Caco-2 (cell line): Measurements from ENCODE around the gene FCRL1. TPM values are rescaled to one million over a fixed set of nuclear protein-coding genes. Genes with fewer than 3 reads are reported as not detected.

Experiments used
- BruUV-seq: library from RNA; stranded (reverse); fragments of 400-500 nt; replicated peaks from 2 replicates; lab custom pipeline; 2021; lab: Mats Ljungman, UMichigan
- CTCF ChIA-PET: fragments of 300-600 bp; sonication (Branson Sonifier 250); formaldehyde crosslinking; loops from one replicate; lab custom pipeline; 2022; ENCODE audit warnings: antibody characterized with exemption; lab: Charles Lee
- POLR2A ChIA-PET: fragments of 300-600 bp; sonication (Branson Sonifier 250); formaldehyde crosslinking; loops from one replicate; lab custom pipeline; 2022; ENCODE audit warnings: antibody characterized with exemption; lab: Charles Lee
- DNase-seq, 2 experiments: peaks; one replicate each; pipeline versions ENCODE4 v3.0.0 to v3.0.0-alpha.2; 2020 to 2022
- H3K27me3 ChIP-seq: replicated peaks from 2 replicates; pipeline ENCODE4 v1.6.0; 2011; ENCODE audit warnings: low read length; ENCODE audit not compliant: control insufficient read depth, insufficient read depth
- H3K36me3 ChIP-seq: 2 replicates; pipeline ENCODE4 v1.5.1; 2011; ENCODE audit warnings: low read length; ENCODE audit not compliant: control insufficient read depth, insufficient read depth
- H3K4me1 ChIP-seq: fragments of 250-450 bp; sonication (Bioruptor Pico); 2 replicates; pipeline ENCODE4 v1.5.1; 2020; ENCODE audit warnings: mild to moderate bottlenecking
- H3K4me3 ChIP-seq: 2 replicates; pipeline ENCODE4 v1.5.1; 2011; ENCODE audit warnings: low read depth, mild to moderate bottlenecking, control low read depth, low read length
- H3K9me3 ChIP-seq: fragments of 250-450 bp; sonication (Bioruptor Pico); 2 replicates; pipeline ENCODE4 v1.5.1; 2020; ENCODE audit warnings: mild to moderate bottlenecking, moderate library complexity
- H3K27ac Mint-ChIP-seq: one replicate; pipeline ENCODE4 v1.8.0; 2022; ENCODE audit warnings: mixed read lengths; ENCODE audit not compliant: unreplicated experiment
- H3K27me3 Mint-ChIP-seq: one replicate; pipeline ENCODE4 v1.8.0; 2022; ENCODE audit warnings: mixed read lengths; ENCODE audit not compliant: insufficient read depth, unreplicated experiment
- H3K36me3 Mint-ChIP-seq: one replicate; pipeline ENCODE4 v1.8.0; 2022; ENCODE audit warnings: mild to moderate bottlenecking, mixed read lengths; ENCODE audit not compliant: insufficient read depth, unreplicated experiment
- H3K4me1 Mint-ChIP-seq: one replicate; pipeline ENCODE4 v1.8.0; 2022; ENCODE audit warnings: low read depth, mixed read lengths; ENCODE audit not compliant: unreplicated experiment
- H3K4me3 Mint-ChIP-seq: one replicate; pipeline ENCODE4 v1.8.0; 2022; ENCODE audit warnings: mild to moderate bottlenecking, moderate library complexity, mixed read lengths; ENCODE audit not compliant: unreplicated experiment
- H3K9me3 Mint-ChIP-seq: one replicate; pipeline ENCODE4 v1.8.0; 2022; ENCODE audit warnings: mixed read lengths; ENCODE audit not compliant: unreplicated experiment
- intact Hi-C: fragments of 100-400 bp; cut with micrococcal nuclease; formaldehyde crosslinking; loops from one replicate; pipeline ENCODE4 v1.10.0; 2022; ENCODE audit not compliant: unreplicated experiment
- total RNA-seq: library from RNA; stranded (reverse); gene quantifications from 2 replicates; pipeline ENCODE4 v1.2.3, GENCODE V29; 2022
- TF ChIP-seq, protein P1 (sequence below), 2 experiments: fragments of 200-600 bp in 1 of 2; IDR thresholded peaks; 1 replicate in 1 of 2; 2 replicates in 1 of 2; pipeline versions ENCODE4 v1.5.1 to v1.8.0; 2011 to 2022; ENCODE audit warnings: antibody characterized with exemption in 1 of 2, control low read depth in 1 of 2, inconsistent platforms in 1 of 2, low read depth in 1 of 2, low read length in 1 of 2, mild to moderate bottlenecking in 1 of 2, moderate library complexity in 1 of 2; ENCODE audit not compliant: insufficient read depth in 1 of 2, severe bottlenecking in 1 of 2, unreplicated experiment in 1 of 2

FCRL1 gene
- total RNA-seq, 1 experiment from 2014 or later: not detected

DNA sequence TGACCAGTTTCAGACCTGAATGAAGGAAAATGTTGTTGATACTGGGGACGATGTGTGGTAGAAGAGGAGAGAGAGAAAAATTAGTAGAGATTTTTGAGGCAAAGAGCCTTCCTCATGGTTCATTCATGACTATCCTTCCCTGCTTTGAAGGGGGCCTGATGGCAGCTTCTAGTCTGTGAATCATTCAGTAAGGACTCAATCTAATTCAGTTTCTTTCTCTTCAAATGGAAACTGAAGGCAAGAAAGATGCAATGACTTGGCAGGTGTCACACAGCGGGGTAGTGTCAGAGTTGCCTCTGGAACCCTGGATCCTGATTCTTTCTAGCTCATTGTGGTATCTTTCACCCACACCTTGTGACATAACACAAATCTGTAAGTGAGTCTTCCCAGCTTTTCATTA, 36.6 kb upstream of the FCRL1 start:
- Histone ChIP-seq H3K9me3 (no peaks in the 10 kb centered on the region), H3K4me3 (no peak overlapping the region), H3K36me3 (no peaks in the 10 kb centered on the region), H3K27me3 (no peaks in the 10 kb centered on the region), H3K4me1 (no peaks in the 10 kb centered on the region)
- H3K27ac Mint-ChIP-seq: no peak overlapping the region
- CTCF ChIA-PET: no interaction called here
- BruUV-seq: no TSS peak
- peaks cover 5% of the 10 kb centered on the region for H3K27me3 Mint-ChIP-seq
- no peaks in the 10 kb centered on the region for H3K4me1 Mint-ChIP-seq
- no peak overlapping the region for H3K4me3 Mint-ChIP-seq
- POLR2A ChIA-PET: no interaction called here
- DNase-seq: no peak
- intact Hi-C loops: loop anchor here (10.0 kb wide), 1 partner anchor 272 kb away; no protein-coding TSS in a partner anchor
- no peaks in the 10 kb centered on the region for H3K36me3 Mint-ChIP-seq
- no peaks in the 10 kb centered on the region for H3K9me3 Mint-ChIP-seq
- TF ChIP-seq, protein P1, sequence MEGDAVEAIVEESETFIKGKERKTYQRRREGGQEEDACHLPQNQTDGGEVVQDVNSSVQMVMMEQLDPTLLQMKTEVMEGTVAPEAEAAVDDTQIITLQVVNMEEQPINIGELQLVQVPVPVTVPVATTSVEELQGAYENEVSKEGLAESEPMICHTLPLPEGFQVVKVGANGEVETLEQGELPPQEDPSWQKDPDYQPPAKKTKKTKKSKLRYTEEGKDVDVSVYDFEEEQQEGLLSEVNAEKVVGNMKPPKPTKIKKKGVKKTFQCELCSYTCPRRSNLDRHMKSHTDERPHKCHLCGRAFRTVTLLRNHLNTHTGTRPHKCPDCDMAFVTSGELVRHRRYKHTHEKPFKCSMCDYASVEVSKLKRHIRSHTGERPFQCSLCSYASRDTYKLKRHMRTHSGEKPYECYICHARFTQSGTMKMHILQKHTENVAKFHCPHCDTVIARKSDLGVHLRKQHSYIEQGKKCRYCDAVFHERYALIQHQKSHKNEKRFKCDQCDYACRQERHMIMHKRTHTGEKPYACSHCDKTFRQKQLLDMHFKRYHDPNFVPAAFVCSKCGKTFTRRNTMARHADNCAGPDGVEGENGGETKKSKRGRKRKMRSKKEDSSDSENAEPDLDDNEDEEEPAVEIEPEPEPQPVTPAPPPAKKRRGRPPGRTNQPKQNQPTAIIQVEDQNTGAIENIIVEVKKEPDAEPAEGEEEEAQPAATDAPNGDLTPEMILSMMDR (IDR thresholded peaks at IDR 0.05; ENCODE audit: insufficient read depth in 1 of 2, low read depth in 1 of 2, low read length in 1 of 2, severe bottlenecking in 1 of 2, unreplicated experiment in 1 of 2): no peak

DNA sequence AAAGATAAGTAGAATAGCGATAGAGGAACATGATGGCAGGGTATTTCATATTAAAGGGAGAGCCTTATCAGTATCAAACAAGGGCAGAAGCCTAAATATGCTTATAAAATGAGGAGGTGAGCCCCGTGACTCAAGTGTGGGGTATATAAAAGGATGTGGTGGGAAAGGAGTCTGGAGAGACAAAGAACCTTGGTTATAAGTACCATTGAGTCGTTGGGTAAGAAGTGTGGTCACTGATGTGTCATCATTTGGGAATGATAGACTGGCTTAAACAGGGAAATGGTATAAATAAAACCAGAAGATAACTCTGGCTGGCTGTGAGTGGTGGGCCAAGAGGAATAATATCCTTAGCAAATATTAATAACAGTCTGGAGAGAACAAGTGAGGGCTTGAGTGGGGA, 32.6 kb upstream of the FCRL1 start:
- Mint-ChIP-seq H3K27me3 (peaks cover 7% of the 10 kb centered on the region), H3K4me1 (no peaks in the 10 kb centered on the region), H3K4me3 (no peak overlapping the region), H3K36me3 (no peaks in the 10 kb centered on the region), H3K27ac (no peak overlapping the region), H3K9me3 (no peaks in the 10 kb centered on the region)
- intact Hi-C loops: loop anchor here (10.0 kb wide), 1 partner anchor 268 kb away; no protein-coding TSS in a partner anchor
- H3K36me3 ChIP-seq: no peaks in the 10 kb centered on the region
- H3K4me3 ChIP-seq: no peak overlapping the region
- POLR2A ChIA-PET: no interaction called here
- H3K4me1 ChIP-seq: no peaks in the 10 kb centered on the region
- CTCF ChIA-PET: no interaction called here
- TF ChIP-seq, protein P1 (IDR thresholded peaks at IDR 0.05; ENCODE audit: insufficient read depth in 1 of 2, low read depth in 1 of 2, low read length in 1 of 2, severe bottlenecking in 1 of 2, unreplicated experiment in 1 of 2): no peak
- no peaks in the 10 kb centered on the region for H3K27me3 ChIP-seq
- DNase-seq: no peak
- no peaks in the 10 kb centered on the region for H3K9me3 ChIP-seq
- BruUV-seq: no TSS peak

DNA sequence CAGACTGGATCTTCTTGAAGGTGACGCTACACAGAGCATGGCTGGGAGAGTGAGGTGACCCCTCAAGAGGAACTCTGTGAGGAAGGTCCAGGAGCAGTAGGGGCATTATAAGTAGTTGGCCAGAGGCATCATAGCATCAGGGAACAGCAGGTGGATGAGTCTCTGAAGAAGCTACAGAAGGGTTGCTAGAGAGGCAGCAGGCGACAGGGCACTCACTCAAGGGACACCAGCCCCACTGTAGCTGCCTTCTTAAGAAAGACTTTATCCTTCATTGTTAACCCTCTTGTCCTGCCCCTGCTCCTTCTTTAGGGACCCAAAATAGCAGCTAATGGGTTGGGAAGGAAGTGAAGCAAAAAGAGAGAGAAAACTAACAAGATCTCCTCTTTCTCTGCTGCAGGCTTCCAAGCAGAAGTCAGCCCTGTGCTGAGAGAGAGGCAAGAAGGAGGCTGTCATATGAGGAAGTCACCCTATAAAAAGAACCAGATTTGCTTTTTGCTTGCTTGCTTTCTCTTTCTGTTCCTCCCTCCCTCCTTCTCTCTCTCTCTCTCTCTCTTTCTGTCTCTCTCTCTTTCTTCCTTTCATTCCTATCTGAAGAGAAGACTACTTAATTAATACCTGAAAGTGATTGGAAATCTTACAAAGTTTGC, 29.4 kb upstream of the FCRL1 start:
- Mint-ChIP-seq H3K9me3 (no peaks in the 10 kb centered on the region), H3K27me3 (peaks cover 8% of the 10 kb centered on the region), H3K36me3 (no peaks in the 10 kb centered on the region), H3K4me3 (no peak overlapping the region), H3K27ac (no peak overlapping the region), H3K4me1 (no peaks in the 10 kb centered on the region)
- ChIA-PET CTCF (no interaction called here), POLR2A (no interaction called here)
- BruUV-seq: no TSS peak
- no peak overlapping the region for H3K4me3 ChIP-seq
- intact Hi-C loops: no loop called here
- no peaks in the 10 kb centered on the region; the same call in none of the 2 replicates for H3K27me3 ChIP-seq
- no peaks in the 10 kb centered on the region for H3K4me1 ChIP-seq
- no peaks in the 10 kb centered on the region for H3K9me3 ChIP-seq
- DNase-seq: no peak
- TF ChIP-seq, protein P1 (IDR thresholded peaks at IDR 0.05; ENCODE audit: insufficient read depth in 1 of 2, low read depth in 1 of 2, low read length in 1 of 2, severe bottlenecking in 1 of 2, unreplicated experiment in 1 of 2): no peak
- no peaks in the 10 kb centered on the region for H3K36me3 ChIP-seq
